ENCODE data around the gene STK32B. TPM values are rescaled to one million over a fixed set of nuclear protein-coding genes. Genes with fewer than 3 reads are reported as not detected.

The STK32B gene
- total RNA-seq, 4 donors from 2014 or later: 1.6 to 3.4 (median 1.9) TPM

DNA sequence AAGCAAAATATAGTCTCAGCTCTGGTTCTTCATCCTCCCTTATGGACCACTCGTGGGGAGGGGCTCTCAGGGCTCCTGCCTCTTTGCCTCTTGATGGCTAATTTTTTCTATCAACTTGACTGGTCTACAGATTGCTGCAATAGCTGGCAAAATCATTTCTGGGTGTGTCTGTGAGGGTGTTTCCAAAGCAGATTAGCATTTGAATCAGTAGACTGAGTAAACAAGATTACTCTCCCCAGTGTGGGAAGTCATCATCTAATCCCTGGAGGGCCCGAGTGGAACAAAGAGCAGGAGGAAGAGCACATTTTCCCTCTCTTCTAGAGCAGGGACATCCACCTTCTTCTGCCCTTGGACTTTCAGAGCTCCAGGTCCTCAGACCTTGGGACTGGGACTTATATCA lies 153.5 kb downstream of the STK32B start:
- TF ChIP-seq, protein P1, sequence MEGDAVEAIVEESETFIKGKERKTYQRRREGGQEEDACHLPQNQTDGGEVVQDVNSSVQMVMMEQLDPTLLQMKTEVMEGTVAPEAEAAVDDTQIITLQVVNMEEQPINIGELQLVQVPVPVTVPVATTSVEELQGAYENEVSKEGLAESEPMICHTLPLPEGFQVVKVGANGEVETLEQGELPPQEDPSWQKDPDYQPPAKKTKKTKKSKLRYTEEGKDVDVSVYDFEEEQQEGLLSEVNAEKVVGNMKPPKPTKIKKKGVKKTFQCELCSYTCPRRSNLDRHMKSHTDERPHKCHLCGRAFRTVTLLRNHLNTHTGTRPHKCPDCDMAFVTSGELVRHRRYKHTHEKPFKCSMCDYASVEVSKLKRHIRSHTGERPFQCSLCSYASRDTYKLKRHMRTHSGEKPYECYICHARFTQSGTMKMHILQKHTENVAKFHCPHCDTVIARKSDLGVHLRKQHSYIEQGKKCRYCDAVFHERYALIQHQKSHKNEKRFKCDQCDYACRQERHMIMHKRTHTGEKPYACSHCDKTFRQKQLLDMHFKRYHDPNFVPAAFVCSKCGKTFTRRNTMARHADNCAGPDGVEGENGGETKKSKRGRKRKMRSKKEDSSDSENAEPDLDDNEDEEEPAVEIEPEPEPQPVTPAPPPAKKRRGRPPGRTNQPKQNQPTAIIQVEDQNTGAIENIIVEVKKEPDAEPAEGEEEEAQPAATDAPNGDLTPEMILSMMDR (IDR thresholded peaks at IDR 0.05): no peak
- no peak for TF ChIP-seq POLR2A (IDR thresholded peaks at IDR 0.05)
- intact Hi-C loops (cut with DNase I; ENCODE audit: low total_unique reads): no loop called here
- WGBS, 2 donors: 33 to 43% methylated on average over 2 of the region's 2 CpGs
- no peak overlapping the region for H3K4me3 ChIP-seq (ENCODE audit: low read depth, poor library complexity, severe bottlenecking)
- DNase-seq (ENCODE audit: low spot score in 2 of 2): peak in 1 of 2 donors; percentile 69

DNA sequence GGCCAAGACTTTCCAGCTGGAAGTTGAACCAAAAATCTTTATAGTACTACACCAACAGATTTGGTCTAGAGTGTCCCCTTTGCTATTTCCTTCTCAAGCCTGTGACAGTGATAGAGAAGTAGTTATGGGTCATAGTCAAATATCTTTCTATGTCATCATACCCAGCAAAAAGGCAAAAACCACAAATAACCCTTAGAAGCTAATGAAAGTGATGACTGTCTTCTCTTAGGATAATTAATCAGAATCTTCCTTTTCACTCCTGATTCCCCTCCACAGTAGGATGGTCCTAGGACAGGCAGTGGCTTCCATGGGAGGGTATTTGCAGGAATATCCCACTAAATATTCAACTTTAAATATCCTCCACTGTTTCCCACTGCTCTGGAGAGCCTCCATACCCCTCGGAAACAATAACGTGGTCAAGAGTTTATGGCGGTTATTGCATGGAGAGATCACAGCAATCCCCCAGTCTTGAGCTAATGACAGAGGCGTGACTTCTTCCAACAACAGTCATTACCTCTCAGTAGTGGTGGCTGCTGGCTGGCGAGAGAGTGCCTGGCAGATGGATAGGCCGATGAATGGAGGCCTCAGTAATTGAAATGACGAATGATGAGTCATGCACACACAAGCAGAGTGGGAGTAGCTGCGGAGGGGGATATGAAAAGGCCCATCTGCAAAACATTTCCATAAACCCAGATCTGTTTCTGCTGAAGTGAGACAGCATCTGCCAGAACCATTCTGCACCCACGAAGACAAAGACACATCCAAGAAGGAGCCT lies 154.9 kb downstream of the STK32B start:
- TF ChIP-seq, protein P1 (IDR thresholded peaks at IDR 0.05): no peak
- no peak for TF ChIP-seq POLR2A (IDR thresholded peaks at IDR 0.05)
- WGBS, 2 donors: 48 to 57% methylated on average over 9 of the region's 9 CpGs
- DNase-seq (ENCODE audit: low spot score in 2 of 2): peak in 1 of 2 donors; percentile 55
- no peak overlapping the region for H3K4me3 ChIP-seq (ENCODE audit: low read depth, poor library complexity, severe bottlenecking)
- intact Hi-C loops (cut with DNase I; ENCODE audit: low total_unique reads): no loop called here

DNA sequence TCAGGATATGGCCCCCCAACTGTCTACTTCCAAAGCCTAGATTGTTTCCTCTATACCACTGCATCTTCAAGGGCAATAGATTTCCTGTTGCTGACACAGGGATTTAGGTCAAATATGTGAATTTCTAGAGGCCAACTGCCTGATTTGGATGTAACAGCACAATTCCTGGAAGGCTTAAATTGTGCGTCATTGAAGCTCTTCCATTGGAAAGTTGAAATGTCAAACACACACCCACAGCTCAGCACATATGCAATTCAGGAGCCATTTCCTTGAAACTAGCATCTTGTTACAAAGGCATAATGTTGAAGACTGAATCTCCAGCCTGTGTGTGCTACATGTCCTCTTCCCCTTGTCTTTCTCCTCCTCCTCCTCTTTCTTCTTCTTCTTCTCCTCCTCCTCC lies 158.6 kb downstream of the STK32B start:
- TF ChIP-seq, protein P1 (IDR thresholded peaks at IDR 0.05): no peak
- no peak for TF ChIP-seq POLR2A (IDR thresholded peaks at IDR 0.05)
- intact Hi-C loops (cut with DNase I; ENCODE audit: low total_unique reads): no loop called here
- no peak for DNase-seq (ENCODE audit: low spot score in 2 of 2)
- 67 to 86% methylated on average over 1 of the region's 1 CpG for WGBS, 2 donors
- no peak overlapping the region for H3K4me3 ChIP-seq (ENCODE audit: low read depth, poor library complexity, severe bottlenecking)

DNA sequence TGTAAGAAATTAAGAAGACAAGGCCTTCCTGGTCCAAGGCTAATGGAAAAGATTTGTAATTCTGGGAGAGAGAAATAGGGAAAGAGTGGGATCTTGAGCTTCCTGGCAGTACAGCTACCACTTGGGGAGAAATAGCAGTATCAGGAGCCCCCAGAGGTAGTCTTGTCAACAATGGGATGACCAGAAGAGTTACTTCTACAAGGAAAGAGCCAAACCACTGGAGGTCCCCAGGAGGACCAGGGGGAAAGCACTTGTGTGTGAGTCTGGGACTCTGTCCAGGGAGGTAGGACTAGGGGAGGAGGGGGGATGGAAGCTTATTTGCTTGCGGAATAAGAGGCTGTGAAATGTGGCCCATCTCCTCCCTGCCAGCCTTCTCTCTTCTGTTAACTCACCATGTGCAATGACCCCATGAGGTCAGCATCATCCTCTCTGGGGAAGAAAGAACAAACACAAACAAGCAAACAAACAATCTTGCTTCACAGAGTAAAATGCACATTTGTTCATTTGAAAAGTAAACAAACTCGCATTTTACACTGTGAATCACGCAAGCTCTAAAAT lies 160.1 kb downstream of the STK32B start:
- TF ChIP-seq, protein P1 (IDR thresholded peaks at IDR 0.05): no peak
- no peak for TF ChIP-seq POLR2A (IDR thresholded peaks at IDR 0.05)
- intact Hi-C loops (cut with DNase I; ENCODE audit: low total_unique reads): no loop called here
- DNase-seq (ENCODE audit: low spot score in 2 of 2): no peak
- 86 to 92% methylated on average over 3 of the region's 3 CpGs for WGBS, 2 donors
- H3K4me3 ChIP-seq (ENCODE audit: low read depth, poor library complexity, severe bottlenecking): no peak overlapping the region

DNA sequence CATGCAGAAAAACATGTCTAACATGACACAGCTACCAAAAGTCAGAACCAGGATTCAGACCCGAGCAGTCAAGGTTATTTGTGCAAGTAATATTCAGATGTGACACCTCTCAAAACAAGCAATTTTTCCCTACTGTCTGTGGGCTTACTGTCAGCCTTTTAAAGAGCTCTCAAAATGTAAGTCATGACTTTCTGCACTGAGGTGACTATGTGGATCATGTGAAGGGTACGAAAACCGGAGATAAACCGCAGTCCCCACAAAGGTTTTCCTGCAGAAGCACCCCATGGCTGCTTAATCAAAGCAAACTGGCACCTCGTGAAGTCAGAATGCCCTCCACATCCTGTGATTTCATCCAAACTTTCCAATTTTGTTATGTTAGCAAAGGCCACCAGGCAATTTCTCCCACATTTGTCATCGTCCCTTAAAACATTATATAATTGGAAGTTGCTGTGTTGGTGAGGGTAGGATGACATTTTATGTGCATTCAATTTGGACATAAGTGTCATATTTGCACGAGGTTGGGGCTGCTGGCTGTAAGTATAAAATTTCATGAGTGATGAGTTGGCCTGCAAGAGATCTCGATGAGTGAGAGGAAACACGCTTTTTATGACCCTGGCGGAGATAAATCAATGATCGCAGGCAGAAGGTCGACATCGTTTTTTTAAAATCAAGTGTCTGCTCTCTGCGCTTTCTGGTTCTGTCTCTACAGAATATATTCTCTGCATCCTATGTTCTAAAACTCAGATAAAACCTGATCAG lies 161.2 kb downstream of the STK32B start:
- TF ChIP-seq POLR2A (IDR thresholded peaks at IDR 0.05): no peak
- TF ChIP-seq, protein P1 (IDR thresholded peaks at IDR 0.05): no peak
- DNase-seq (ENCODE audit: low spot score in 2 of 2): no peak
- intact Hi-C loops (cut with DNase I; ENCODE audit: low total_unique reads): no loop called here
- H3K4me3 ChIP-seq (ENCODE audit: low read depth, poor library complexity, severe bottlenecking): no peak overlapping the region
- 65 to 70% methylated on average over 14 of the region's 14 CpGs for whole genome bisulfite sequencing, 2 donors

All from lower leg skin (tissue), 4 donors.